Liver (tissue), 2 donors: ENCODE data around the gene TERT.

Source experiments
- MAX ChIP-seq: IDR thresholded peaks from 2 replicates; pipeline ENCODE4 v1.6.1; 2016; ENCODE audit warnings: antibody characterized with exemption
- REST ChIP-seq: IDR thresholded peaks from 2 replicates; pipeline ENCODE4 v1.6.1; 2016; ENCODE audit warnings: antibody characterized with exemption, mild to moderate bottlenecking
- TF ChIP-seq, protein P1 (sequence below): fragments of 150-350 bp; IDR thresholded peaks from 2 replicates; pipeline ENCODE4 v1.5.1; 2017; ENCODE audit warnings: improper control_type of control experiment, low read depth, low read length; ENCODE audit not compliant: missing input control
- donor health status: healthy.

DNA sequence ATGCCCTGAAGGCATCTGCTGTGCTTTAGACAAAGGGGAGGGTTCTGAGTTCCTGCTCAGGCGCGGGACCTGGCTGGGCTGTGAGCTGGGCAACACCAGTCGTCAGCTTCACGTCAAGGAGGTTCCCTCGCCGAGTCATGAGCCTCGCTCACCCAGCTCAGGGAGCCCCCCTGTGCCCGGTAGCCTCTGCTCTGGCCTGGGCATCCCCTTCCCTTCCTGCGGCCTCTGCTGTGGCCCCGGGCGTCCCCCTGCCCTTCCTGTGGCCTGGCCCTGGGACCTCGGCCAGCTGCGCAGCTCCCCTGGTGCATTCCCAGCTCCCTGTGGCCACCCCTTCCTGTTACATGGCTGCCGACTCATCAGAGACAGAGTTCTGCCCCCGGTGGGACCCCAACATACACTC, 29.8 kb downstream of the TERT start:
- TF ChIP-seq REST, result no peak
- TF ChIP-seq, protein P1, sequence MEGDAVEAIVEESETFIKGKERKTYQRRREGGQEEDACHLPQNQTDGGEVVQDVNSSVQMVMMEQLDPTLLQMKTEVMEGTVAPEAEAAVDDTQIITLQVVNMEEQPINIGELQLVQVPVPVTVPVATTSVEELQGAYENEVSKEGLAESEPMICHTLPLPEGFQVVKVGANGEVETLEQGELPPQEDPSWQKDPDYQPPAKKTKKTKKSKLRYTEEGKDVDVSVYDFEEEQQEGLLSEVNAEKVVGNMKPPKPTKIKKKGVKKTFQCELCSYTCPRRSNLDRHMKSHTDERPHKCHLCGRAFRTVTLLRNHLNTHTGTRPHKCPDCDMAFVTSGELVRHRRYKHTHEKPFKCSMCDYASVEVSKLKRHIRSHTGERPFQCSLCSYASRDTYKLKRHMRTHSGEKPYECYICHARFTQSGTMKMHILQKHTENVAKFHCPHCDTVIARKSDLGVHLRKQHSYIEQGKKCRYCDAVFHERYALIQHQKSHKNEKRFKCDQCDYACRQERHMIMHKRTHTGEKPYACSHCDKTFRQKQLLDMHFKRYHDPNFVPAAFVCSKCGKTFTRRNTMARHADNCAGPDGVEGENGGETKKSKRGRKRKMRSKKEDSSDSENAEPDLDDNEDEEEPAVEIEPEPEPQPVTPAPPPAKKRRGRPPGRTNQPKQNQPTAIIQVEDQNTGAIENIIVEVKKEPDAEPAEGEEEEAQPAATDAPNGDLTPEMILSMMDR, result no peak
- no peak for TF ChIP-seq MAX
